HepG2 (cell line): Measurements from ENCODE around the gene ACOT13. TPM values are rescaled to one million over a fixed set of nuclear protein-coding genes. Genes with fewer than 3 reads are reported as not detected.

Experiments
- ATAC-seq: fragments of 200-7000 bp; cut with Tn5 transposase; 3 replicates; pipeline ENCODE4 v1.9.1; 2020; ENCODE audit warnings: mild to moderate bottlenecking, moderate library complexity
- BruUV-seq: library from RNA; stranded (reverse); fragments of 400-500 nt; replicated peaks from 2 replicates; lab custom pipeline; 2021; lab: Mats Ljungman, UMichigan
- CTCF ChIA-PET: fragments of 300-600 bp; formaldehyde crosslinking; extraction: SDS; loops from one replicate; lab custom pipeline; 2021; ENCODE audit warnings: low total read pairs, inconsistent platforms, low intra/inter-chr PET ratio; lab: Yijun Ruan, JAX
- POLR2A ChIA-PET: fragments of 350-600 bp; sonication (Branson Sonifier 250); formaldehyde crosslinking; loops from one replicate; lab custom pipeline; 2020; ENCODE audit warnings: antibody characterized with exemption, inconsistent platforms; lab: Yijun Ruan, JAX
- DNase-seq: peaks from one replicate; pipeline ENCODE4 v3.0.0-alpha.2; 2015; ENCODE audit warnings: low spot score
- FAIRE-seq: peaks from 3 replicates; lab custom pipeline; 2011; peaks lifted over from hg19 to GRCh38; lab: Jason Lieb, UNC
- H2AFZ ChIP-seq: one replicate; pipeline ENCODE4 v1.6.1; 2011; ENCODE audit warnings: low read length, inconsistent platforms
- H3K27ac ChIP-seq: fragments of 300-600 bp; 3 replicates; pipeline ENCODE4 v1.8.0; 2011; ENCODE audit warnings: mixed run types, mild to moderate bottlenecking, mixed read lengths, low read length, inconsistent platforms; ENCODE audit not compliant: insufficient read depth; ENCODE audit errors: extremely low read length
- H3K27me3 ChIP-seq, 2 experiments: fragments of 200-600 bp in 1 of 2; 2 replicates in 1 of 2; 3 replicates in 1 of 2; pipeline versions ENCODE4 v1.6.0 to v1.8.0; 2011; ENCODE audit warnings: low read length in 2 of 2, mild to moderate bottlenecking in 2 of 2, moderate library complexity in 2 of 2, inconsistent platforms in 1 of 2; ENCODE audit not compliant: insufficient read depth in 2 of 2, control insufficient read depth in 1 of 2
- H3K36me3 ChIP-seq, 2 experiments: fragments of 200-600 bp in 1 of 2; replicated peaks in 1 of 2; 2 replicates in 1 of 2; 3 replicates in 1 of 2; pipeline versions ENCODE4 v1.5.1 to v1.8.0; 2011; ENCODE audit warnings: low read length in 2 of 2, inconsistent platforms in 1 of 2; ENCODE audit not compliant: insufficient read depth in 2 of 2, control insufficient read depth in 1 of 2
- H3K4me1 ChIP-seq: 2 replicates; pipeline ENCODE4 v1.5.1; 2012; ENCODE audit warnings: low read length, inconsistent platforms; ENCODE audit not compliant: insufficient read depth
- H3K4me2 ChIP-seq: 2 replicates; pipeline ENCODE4 v1.6.0; 2011; ENCODE audit warnings: low read depth, low read length, inconsistent platforms
- H3K4me3 ChIP-seq, 3 experiments: fragments of 200-600 bp in 1 of 3; sonication (generic), shearing (Covaris generic) in 1 of 3; replicated peaks in 1 of 3; 2 replicates each; pipeline ENCODE4 v1.5.1; 2011 to 2016; ENCODE audit warnings: low read length in 3 of 3, inconsistent platforms in 2 of 3, low read depth in 2 of 3, mild to moderate bottlenecking in 2 of 3, control low read depth in 1 of 3, mixed read lengths in 1 of 3; ENCODE audit not compliant: insufficient read depth in 1 of 3
- H3K79me2 ChIP-seq: one replicate; pipeline ENCODE4 v1.6.1; 2011; ENCODE audit warnings: low read length, inconsistent platforms; ENCODE audit not compliant: insufficient read depth
- H3K9ac ChIP-seq: 2 replicates; pipeline ENCODE4 v1.6.0; 2011; ENCODE audit warnings: mild to moderate bottlenecking, low read depth, low read length, inconsistent platforms; ENCODE audit not compliant: insufficient read depth
- H3K9me3 ChIP-seq: 2 replicates; pipeline ENCODE4 v1.5.1; 2012; ENCODE audit warnings: mild to moderate bottlenecking, low read length
- H4K20me1 ChIP-seq: 2 replicates; pipeline ENCODE4 v1.6.0; 2011; ENCODE audit warnings: inconsistent platforms, mild to moderate bottlenecking, low read length, moderate library complexity; ENCODE audit not compliant: insufficient read depth
- CCAR2 ChIP-seq: fragments of 200-400 bp; formaldehyde crosslinking; optimal IDR thresholded peaks from 2 replicates; pipeline ENCODE3; 2018; ENCODE audit warnings: low read depth, mild to moderate bottlenecking, low read length, moderate library complexity
- MYC ChIP-seq: sonication (generic); formaldehyde crosslinking; IDR thresholded peaks from 2 replicates; pipeline ENCODE4 v1.9.0; 2021; ENCODE audit warnings: missing genetic modification reagents, borderline replicate concordance
- NONO ChIP-seq, 2 experiments: fragments of 450-650 bp in 1 of 2; sonication (generic) in 1 of 2; formaldehyde crosslinking in 1 of 2; IDR thresholded peaks in 1 of 2; conservative IDR thresholded peaks in 1 of 2; 2 replicates each; pipeline versions ENCODE4 v1.6.1 to v1.8.0; 2017 to 2022; ENCODE audit warnings: mild to moderate bottlenecking in 1 of 2, missing genetic modification reagents in 1 of 2, moderate library complexity in 1 of 2
- POLR2A ChIP-seq, 2 experiments: IDR thresholded peaks; 2 replicates each; pipeline ENCODE4 v1.6.1; 2011; ENCODE audit warnings: low read depth in 2 of 2, low read length in 2 of 2, mild to moderate bottlenecking in 1 of 2, moderate library complexity in 1 of 2; ENCODE audit not compliant: insufficient read depth in 1 of 2
- PRPF4 ChIP-seq: fragments of 200-400 bp; formaldehyde crosslinking; IDR thresholded peaks from 2 replicates; pipeline ENCODE4 v1.6.1; 2016; ENCODE audit warnings: low read length, low read depth; ENCODE audit not compliant: poor library complexity, severe bottlenecking
- SRSF1 ChIP-seq: fragments of 200-400 bp; formaldehyde crosslinking; optimal IDR thresholded peaks from 2 replicates; pipeline ENCODE3; 2017; ENCODE audit warnings: mild to moderate bottlenecking, low read depth, low read length, moderate library complexity
- TAF1 ChIP-seq: sonication (generic); formaldehyde crosslinking; IDR thresholded peaks from 2 replicates; pipeline ENCODE4 v1.4.0; 2020; ENCODE audit warnings: missing genetic modification reagents
- ZNF274 ChIP-seq: sonication (generic); formaldehyde crosslinking; IDR thresholded peaks from 2 replicates; pipeline ENCODE4 v1.5.1; 2020; ENCODE audit warnings: mild to moderate bottlenecking, missing genetic modification reagents
- ZNF468 ChIP-seq: sonication (generic); formaldehyde crosslinking; IDR thresholded peaks from 2 replicates; pipeline ENCODE4 v1.8.0; 2022; ENCODE audit warnings: mild to moderate bottlenecking, moderate library complexity, missing genetic modification reagents
- ZNF484 ChIP-seq: sonication (generic); formaldehyde crosslinking; IDR thresholded peaks from 2 replicates; pipeline ENCODE4 v1.5.1; 2020; ENCODE audit warnings: mild to moderate bottlenecking, low read depth, missing genetic modification reagents, borderline replicate concordance
- ZNF549 ChIP-seq: sonication (generic); formaldehyde crosslinking; IDR thresholded peaks from 2 replicates; pipeline ENCODE4 v1.5.0; 2020; ENCODE audit warnings: missing genetic modification reagents
- ZNF816 ChIP-seq: sonication (generic); formaldehyde crosslinking; IDR thresholded peaks from 2 replicates; pipeline ENCODE4 v1.8.0; 2022; ENCODE audit warnings: missing genetic modification reagents, mild to moderate bottlenecking, borderline replicate concordance
- WGBS: methylation state at CpG from one replicate; pipeline ENCODE4 v1.1.6; 2017; ENCODE audit warnings: low lambda C conversion rate; 5-methylcytosine and 5-hydroxymethylcytosine counted together
- in situ Hi-C: cut with HindIII; loops from 2 replicates; pipeline ENCODE4 v1.10.0; 2017; ENCODE audit warnings: low pct_unique_long_range_greater_than_20kb; ENCODE audit not compliant: extremely low pct_ligation_motif_present
- intact Hi-C: fragments of 100-400 bp; cut with micrococcal nuclease; formaldehyde crosslinking; loops from one replicate; pipeline ENCODE4 v1.10.0; 2022; ENCODE audit not compliant: unreplicated experiment
- polyA plus RNA-seq, 8 experiments: library from polyadenylated mRNA; depleted of rRNA in 3 of 8; stranded (reverse) in 7 of 8; unstranded in 1 of 8; fragments of >200 nt; fragmentation: Illumina TruSeq in 4 of 8; extraction: Trizol in 4 of 8; gene quantifications; 2 replicates each; pipeline versions ENCODE4 v1.2.1 to v1.2.3, GENCODE V29; 2011 to 2016; ENCODE audit warnings: low read depth in 4 of 8, missing spikeins in 1 of 8, mixed read lengths in 1 of 8; ENCODE audit not compliant: insufficient read depth in 1 of 8
- total RNA-seq, 5 experiments: library from RNA; depleted of rRNA; stranded (reverse); fragments of >200 nt; fragmentation: Illumina TruSeq; extraction: Trizol; gene quantifications; 2 replicates each; pipeline ENCODE4 v1.2.3, GENCODE V29; 2016; ENCODE audit warnings: low read depth in 1 of 5
- TF ChIP-seq, protein P1 (sequence below): IDR thresholded peaks from 2 replicates; pipeline ENCODE4 v1.6.1; 2016; ENCODE audit warnings: low read depth, control low read depth
- TF ChIP-seq, protein P2 (sequence below): IDR thresholded peaks from 2 replicates; pipeline ENCODE4 v1.6.1; 2016; ENCODE audit warnings: low read depth, missing genetic modification reagents, missing compliant biosample characterization
- TF ChIP-seq, protein P3 (sequence below): sonication (generic); formaldehyde crosslinking; IDR thresholded peaks from 2 replicates; pipeline ENCODE4 v1.5.0; 2020; ENCODE audit warnings: mild to moderate bottlenecking, missing genetic modification reagents
- TF ChIP-seq, protein P4 (sequence below): sonication (generic); formaldehyde crosslinking; IDR thresholded peaks from 2 replicates; pipeline ENCODE4 v1.4.0; 2020; ENCODE audit warnings: mild to moderate bottlenecking, missing genetic modification reagents

Gene ACOT13
- total and polyA plus RNA-seq, 2 of the 13 experiments (the other 11 are each of a cell fraction or from before 2014, with no cell fraction given) = 31.5 to 45.1 TPM

DNA sequence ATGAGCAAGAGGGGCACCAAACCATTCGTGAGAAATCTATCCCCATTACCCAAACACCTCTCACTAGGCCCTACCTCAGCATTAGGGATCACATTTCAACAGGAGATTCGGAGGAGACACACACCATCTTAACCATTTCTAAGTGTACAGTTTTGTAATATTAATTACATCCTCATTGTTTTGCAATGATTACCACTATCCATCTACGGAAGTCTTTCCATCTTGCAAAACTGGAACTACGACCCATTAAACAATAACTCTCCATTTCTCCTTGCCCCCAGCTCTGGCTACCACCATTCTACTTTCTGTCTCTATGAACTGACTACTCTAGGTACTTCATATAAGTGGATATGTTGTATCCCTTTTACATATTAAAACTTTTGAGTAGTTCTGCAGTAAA is 20.1 kb downstream of the ACOT13 start:
- in situ Hi-C loops = no loop called here
- ATAC-seq = no peak
- Histone ChIP-seq H3K4me1 (peaks cover 11% of the 10 kb centered on the region), H3K9ac (no peak overlapping the region), H2AFZ (no peak overlapping the region), H3K4me3 (no peak overlapping the region), H3K79me2 (no peaks in the 10 kb centered on the region), H3K4me2 (no peak overlapping the region), H4K20me1 (no peaks in the 10 kb centered on the region), H3K27ac (no peak overlapping the region)
- no TSS peak for BruUV-seq
- CTCF ChIA-PET = no interaction called here
- no peak for FAIRE-seq
- WGBS = 96% methylated on average over 4 of the region's 4 CpGs
- intact Hi-C loops = no loop called here
- no peak for DNase-seq
- TF ChIP-seq SRSF1 (no peak), ZNF274 (CRISPR knock-in tag) (no peak), NONO (IDR thresholded peaks at IDR 0.05) (no peak), NONO (CRISPR knock-in tag; conservative IDR thresholded peaks at IDR 0.05) (no peak), ZNF468 (CRISPR knock-in tag) (no peak), PRPF4 (no peak), MYC (CRISPR knock-in tag) (no peak), ZNF484 (CRISPR knock-in tag) (no peak), CCAR2 (no peak), TAF1 (no peak), ZNF816 (CRISPR knock-in tag) (no peak), ZNF549 (CRISPR knock-in tag) (no peak), POLR2A (IDR thresholded peaks at IDR 0.05; ENCODE audit: insufficient read depth in 1 of 2, low read depth in 2 of 2, low read length in 2 of 2) (no peak)
- TF ChIP-seq, protein P1, sequence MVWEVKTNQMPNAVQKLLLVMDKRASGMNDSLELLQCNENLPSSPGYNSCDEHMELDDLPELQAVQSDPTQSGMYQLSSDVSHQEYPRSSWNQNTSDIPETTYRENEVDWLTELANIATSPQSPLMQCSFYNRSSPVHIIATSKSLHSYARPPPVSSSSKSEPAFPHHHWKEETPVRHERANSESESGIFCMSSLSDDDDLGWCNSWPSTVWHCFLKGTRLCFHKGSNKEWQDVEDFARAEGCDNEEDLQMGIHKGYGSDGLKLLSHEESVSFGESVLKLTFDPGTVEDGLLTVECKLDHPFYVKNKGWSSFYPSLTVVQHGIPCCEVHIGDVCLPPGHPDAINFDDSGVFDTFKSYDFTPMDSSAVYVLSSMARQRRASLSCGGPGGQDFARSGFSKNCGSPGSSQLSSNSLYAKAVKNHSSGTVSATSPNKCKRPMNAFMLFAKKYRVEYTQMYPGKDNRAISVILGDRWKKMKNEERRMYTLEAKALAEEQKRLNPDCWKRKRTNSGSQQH (CRISPR knock-in tag) = no peak
- TF ChIP-seq, protein P2, sequence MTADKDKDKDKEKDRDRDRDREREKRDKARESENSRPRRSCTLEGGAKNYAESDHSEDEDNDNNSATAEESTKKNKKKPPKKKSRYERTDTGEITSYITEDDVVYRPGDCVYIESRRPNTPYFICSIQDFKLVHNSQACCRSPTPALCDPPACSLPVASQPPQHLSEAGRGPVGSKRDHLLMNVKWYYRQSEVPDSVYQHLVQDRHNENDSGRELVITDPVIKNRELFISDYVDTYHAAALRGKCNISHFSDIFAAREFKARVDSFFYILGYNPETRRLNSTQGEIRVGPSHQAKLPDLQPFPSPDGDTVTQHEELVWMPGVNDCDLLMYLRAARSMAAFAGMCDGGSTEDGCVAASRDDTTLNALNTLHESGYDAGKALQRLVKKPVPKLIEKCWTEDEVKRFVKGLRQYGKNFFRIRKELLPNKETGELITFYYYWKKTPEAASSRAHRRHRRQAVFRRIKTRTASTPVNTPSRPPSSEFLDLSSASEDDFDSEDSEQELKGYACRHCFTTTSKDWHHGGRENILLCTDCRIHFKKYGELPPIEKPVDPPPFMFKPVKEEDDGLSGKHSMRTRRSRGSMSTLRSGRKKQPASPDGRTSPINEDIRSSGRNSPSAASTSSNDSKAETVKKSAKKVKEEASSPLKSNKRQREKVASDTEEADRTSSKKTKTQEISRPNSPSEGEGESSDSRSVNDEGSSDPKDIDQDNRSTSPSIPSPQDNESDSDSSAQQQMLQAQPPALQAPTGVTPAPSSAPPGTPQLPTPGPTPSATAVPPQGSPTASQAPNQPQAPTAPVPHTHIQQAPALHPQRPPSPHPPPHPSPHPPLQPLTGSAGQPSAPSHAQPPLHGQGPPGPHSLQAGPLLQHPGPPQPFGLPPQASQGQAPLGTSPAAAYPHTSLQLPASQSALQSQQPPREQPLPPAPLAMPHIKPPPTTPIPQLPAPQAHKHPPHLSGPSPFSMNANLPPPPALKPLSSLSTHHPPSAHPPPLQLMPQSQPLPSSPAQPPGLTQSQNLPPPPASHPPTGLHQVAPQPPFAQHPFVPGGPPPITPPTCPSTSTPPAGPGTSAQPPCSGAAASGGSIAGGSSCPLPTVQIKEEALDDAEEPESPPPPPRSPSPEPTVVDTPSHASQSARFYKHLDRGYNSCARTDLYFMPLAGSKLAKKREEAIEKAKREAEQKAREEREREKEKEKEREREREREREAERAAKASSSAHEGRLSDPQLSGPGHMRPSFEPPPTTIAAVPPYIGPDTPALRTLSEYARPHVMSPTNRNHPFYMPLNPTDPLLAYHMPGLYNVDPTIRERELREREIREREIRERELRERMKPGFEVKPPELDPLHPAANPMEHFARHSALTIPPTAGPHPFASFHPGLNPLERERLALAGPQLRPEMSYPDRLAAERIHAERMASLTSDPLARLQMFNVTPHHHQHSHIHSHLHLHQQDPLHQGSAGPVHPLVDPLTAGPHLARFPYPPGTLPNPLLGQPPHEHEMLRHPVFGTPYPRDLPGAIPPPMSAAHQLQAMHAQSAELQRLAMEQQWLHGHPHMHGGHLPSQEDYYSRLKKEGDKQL (CRISPR knock-in tag) = no peak
- TF ChIP-seq, protein P3, sequence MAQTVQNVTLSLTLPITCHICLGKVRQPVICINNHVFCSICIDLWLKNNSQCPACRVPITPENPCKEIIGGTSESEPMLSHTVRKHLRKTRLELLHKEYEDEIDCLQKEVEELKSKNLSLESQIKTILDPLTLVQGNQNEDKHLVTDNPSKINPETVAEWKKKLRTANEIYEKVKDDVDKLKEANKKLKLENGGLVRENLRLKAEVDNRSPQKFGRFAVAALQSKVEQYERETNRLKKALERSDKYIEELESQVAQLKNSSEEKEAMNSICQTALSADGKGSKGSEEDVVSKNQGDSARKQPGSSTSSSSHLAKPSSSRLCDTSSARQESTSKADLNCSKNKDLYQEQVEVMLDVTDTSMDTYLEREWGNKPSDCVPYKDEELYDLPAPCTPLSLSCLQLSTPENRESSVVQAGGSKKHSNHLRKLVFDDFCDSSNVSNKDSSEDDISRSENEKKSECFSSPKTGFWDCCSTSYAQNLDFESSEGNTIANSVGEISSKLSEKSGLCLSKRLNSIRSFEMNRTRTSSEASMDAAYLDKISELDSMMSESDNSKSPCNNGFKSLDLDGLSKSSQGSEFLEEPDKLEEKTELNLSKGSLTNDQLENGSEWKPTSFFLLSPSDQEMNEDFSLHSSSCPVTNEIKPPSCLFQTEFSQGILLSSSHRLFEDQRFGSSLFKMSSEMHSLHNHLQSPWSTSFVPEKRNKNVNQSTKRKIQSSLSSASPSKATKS (CRISPR knock-in tag) = no peak
- TF ChIP-seq, protein P4, sequence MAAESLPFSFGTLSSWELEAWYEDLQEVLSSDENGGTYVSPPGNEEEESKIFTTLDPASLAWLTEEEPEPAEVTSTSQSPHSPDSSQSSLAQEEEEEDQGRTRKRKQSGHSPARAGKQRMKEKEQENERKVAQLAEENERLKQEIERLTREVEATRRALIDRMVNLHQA (CRISPR knock-in tag) = no peak
- TF ChIP-seq, all 625 proteins: peak for 0
- Histone ChIP-seq H3K36me3 (no peaks in the 10 kb centered on the region; a peak in 1 of 5 replicates), H3K9me3 (no peaks in the 10 kb centered on the region), H3K27me3 (no peaks in the 10 kb centered on the region)
- POLR2A ChIA-PET = no interaction called here
